Eye (tissue), 1 donor: ENCODE data around the gene FAM171A2.
"Not testable (repeated sequence)": the region's sequence is repeated elsewhere in the genome, so short reads cannot be mapped to it uniquely, and the experiment has no call there.

Experiments used
- DNase-seq: peaks from one replicate; pipeline ENCODE4 v3.0.0-alpha.2; 2015

The FAM171A2 gene

DNA sequence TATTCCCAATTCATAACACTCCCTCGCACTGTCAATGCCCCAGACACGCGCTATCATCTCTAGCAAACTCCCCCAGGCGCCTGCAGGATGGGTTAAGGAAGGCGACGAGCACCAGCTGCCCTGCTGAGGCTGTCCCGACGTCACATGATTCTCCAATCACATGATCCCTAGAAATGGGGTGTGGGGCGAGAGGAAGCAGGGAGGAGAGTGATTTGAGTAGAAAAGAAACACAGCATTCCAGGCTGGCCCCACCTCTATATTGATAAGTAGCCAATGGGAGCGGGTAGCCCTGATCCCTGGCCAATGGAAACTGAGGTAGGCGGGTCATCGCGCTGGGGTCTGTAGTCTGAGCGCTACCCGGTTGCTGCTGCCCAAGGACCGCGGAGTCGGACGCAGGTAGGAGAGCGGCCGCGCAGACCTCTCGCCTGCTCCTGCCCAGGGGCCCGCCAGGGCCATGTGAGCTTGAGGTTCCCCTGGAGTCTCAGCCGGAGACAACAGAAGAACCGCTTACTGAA, 18.7 kb downstream of the FAM171A2 start, which contains the start of gene GRN:
TSS of gene GRN (plus strand) at position 364 of the 515 bp plus-strand sequence. CDS start 3,863 bp downstream, outside the sequence.
- peak; percentile 100 for DNase-seq

DNA sequence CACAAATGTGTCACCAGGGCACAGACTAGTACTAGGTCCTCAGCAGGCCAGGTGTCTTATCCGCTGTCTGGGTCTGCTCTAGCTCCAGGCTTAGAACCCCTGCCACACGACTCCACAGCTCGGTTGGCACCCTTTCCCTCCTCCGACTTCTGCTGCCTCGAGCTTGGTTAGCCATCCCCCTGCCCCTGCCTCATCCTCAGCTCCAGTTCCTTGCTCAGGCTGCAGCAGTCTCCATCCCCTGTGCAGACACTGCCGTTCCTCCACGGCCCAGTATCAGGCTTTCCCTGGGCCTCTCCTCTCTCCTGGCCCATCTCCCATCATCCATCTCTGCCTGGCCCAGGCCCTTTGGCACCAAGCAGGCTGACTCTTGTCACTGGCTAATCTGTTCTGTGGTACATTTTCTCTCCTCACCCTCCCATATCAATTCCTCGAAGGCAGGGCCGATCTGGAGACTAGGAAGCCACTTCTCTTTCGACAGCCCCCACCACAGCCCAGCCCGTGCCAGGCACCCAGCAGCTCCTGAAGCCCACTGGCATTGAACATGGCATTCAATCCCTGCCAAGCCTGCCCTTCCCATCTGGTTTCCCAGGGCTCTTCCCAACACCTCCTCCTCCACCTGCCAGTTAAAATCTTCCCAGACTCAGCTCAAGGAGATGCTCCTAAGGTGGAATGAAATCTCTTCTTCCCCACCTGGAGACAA, 20.0 kb downstream of the FAM171A2 start:
- no peak for DNase-seq

DNA sequence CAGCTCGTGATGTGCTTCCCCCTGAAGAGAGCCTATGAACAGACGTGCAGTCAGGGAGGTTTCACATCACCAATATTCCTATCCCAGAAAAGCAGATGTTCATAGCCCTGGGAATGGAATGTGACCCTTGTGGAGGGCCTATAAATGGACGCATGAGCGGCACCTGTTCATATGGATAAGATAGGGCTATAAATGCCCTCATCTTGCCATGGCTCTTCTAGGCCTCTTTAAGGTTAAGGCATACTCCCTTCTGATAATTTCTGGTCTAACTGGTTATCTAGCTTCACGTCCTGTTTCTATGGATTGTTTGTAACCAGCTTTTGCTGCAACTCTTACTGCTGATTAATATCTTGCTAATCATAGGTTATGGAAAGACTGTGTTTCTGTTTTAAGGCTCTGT, 23.1 kb downstream of the FAM171A2 start:
- DNase-seq: not testable (repeated sequence)

DNA sequence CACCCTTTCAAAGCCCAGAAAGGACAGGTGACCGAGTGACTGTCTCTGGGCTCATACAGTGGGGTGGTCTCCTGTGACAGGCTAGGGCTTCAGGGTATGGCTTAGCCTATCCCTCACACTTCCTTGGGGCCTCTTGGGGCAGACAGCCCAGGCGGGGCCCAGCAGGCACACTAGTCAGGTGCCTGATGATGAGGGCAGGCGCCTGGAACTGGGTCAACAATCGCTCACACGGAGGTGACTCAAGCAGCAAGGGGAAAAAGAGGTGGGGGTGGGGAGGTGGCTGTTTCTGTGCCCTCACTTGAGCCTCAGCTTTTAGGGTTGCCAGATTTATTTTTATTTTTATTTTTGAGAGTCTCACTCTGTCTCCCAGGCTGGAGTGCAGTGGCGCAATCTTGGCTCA, 25.0 kb downstream of the FAM171A2 start:
- no peak for DNase-seq

DNA sequence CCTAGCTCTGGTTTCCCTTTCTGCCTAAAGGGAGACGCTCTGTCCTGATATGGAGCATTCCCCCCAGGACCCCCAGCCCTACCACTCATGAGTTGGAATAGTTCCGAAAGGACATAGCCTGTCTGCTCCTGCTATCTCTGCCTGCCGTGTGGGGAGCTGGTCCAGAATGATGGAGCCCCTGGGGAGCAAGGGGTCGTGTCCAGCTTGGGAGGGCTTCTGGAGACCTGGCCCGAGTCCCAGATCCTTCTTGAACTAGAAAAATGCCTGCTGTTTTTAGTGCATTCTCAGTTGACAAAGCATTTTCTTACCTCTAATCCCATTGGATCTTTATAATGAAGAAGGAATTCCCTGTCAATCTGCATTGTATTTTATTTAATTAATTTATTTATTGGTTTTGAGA, 27.7 kb downstream of the FAM171A2 start:
- DNase-seq: no peak

DNA sequence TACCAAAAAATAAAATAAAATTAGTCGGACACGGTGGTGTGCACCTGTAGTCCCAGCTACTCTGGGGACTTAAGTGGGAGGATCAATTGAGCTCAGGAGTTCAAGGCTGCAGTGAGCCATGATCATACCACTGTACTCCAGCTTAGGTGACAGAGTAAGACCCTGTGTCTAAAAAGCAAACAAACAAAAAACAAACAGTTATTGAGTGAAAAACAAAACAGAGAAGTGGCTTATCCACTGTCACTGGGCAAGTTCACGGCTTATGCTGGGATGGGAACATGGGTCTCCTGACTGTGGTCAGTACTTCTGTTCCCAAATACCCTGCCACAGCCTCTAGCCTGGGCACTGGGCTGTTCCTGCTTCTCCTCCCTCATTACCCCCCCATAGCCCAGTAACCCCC, 28.1 kb downstream of the FAM171A2 start:
- DNase-seq: no peak

DNA sequence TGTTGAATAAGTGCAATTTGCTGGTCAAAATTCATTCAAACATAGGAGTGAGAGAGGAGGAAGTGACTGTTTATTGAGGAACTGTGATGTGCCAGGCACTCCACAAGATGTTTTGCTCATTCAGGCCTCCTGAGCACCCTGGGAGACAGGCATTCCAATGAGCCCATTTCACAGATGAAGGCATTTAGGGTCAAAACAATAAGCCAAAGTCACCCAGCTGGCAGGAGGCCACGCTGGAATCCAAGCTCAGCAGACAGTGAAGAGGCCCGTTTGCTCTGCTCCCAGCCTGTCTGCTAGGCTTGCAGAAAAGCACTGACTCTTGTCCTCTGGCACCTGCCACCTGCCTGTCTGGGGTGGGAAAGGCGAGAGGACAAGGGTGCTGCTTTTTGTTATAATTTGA, 28.9 kb downstream of the FAM171A2 start:
- DNase-seq: no peak

DNA sequence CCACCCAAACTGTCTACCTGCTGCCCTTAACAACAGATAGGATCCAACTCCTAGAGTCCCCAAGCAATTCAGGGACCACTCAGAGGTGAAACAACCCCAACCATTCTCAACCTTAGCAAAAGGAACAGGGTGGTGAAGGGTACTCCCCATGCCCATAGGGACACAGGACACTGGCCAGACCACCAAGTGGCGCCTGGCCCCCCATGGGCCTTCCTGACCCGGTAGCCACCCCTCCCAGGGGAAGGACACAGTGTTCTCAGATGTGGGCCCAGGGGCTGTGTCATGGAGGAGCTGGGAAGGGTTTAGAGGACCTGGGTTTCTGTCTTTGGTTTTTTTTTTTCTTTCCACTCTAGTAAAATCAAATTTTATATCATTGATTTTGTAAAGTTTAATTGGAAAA, 29.3 kb downstream of the FAM171A2 start:
- DNase-seq: no peak

DNA sequence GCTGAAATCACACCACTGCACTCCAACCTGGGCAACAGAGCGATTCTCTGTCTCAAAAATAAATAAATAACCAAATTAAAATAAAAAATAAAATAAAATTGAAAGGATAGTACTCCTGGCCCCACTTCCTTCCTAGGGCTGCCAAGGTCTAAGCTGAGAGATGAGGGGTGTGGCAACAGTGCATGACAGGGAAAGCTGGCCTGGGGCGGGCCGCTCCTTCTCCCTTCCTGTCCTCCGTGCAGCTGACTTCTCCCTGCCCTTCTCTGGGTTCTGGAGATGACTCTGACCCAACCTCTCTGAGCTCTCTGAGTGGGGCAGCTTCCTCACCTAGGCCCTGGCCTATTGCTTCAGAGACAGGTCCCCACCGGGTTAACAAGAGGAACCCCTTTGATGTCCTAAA, 30.3 kb downstream of the FAM171A2 start:
- no peak for DNase-seq

DNA sequence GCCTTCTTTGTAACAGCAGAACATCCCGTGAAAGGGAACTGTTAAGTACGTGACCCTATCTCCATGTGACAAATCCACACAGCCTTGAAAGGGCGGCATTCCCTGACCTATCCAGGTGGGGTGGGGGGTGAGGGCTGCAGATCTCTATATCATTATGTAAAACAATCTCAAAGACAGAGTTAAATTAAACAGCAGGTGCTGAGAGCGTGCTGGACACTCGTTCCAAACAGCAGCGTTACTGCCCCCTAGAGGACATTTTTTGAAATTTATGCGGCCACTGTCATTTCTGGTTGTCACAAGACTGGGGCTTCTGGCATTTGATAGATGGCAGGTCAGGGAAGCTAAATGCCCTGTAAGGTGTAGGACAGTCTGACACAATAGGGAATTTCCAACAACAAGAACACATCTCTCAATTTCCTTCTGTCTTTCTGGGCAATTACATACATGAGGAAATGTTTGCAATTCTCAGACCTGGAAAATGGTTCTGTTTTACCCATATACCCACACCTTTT, 32.3 kb downstream of the FAM171A2 start:
- peak; percentile 96 for DNase-seq

DNA sequence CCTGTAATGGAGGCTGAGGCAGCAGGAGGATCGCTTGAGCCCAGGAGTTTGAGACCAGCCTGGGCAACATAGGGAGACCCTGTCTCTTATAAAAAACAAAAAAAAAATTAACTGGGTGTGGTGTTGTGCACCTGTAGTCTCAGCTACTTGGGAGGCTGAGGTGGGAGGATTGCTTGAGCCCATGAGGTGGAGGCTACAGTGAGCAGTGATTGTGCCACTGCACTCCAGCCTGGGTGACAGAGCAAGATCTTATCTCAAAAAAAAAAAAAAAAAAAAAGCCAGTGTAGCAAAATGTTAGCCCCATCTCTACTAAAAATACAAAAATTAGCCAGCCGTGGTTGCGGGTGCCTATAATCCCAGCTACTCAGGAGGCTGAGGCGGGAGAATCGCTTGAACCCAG, 33.4 kb downstream of the FAM171A2 start:
- not testable (repeated sequence) for DNase-seq

DNA sequence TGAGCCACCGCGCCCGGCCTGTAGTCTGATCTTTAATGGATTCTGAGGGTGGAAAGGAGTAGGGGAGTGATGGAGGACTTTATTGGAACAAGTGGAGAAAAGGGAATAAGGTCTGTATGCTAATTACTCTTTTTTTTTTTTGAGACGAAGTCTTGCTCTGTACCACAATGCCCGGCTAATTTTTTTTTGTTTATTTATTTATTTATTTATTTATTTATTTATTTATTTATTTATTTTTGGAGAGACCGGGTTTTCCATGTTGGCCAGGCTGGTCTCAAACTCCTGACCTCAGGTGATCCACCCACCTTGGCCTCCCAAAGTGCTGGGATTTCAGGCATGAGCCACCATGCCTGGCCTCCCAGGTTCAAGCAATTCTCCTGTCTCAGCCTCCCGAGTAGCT, 34.1 kb downstream of the FAM171A2 start:
- not testable (repeated sequence) for DNase-seq

DNA sequence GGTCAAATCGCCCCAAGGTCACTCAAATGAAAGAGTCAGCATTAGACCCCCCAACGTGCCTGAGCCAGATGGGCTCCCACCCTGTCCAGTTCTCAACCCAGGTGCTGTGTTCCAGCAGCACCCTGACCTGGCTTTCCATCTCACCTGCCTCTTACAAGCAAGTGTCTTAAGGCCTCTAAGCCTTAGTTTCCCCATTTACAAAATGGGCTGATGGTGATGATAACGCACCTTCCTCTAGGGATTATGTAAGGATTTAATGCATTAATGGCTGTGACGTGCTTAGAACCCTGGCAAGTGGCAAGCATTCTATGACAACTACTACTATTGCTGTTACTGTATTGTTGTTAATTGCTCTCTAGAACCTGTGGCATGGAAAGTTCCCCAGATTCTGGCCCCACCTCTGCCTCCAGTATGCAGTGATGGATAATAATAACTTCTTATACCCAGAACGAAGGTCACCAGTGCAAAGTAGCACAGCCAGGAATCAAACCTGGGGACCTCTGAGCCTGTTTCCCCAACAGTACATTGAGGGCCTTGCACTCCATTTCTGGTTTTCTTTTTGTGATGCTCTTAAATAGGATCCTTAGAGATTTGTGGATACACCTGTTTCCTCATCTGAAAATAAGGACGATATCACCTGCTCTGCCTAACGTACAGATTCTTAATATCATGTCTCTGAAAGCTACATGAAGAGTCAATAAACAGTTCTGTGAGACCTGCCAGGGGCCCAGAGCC, 35.8 kb downstream of the FAM171A2 start:
- no peak for DNase-seq

DNA sequence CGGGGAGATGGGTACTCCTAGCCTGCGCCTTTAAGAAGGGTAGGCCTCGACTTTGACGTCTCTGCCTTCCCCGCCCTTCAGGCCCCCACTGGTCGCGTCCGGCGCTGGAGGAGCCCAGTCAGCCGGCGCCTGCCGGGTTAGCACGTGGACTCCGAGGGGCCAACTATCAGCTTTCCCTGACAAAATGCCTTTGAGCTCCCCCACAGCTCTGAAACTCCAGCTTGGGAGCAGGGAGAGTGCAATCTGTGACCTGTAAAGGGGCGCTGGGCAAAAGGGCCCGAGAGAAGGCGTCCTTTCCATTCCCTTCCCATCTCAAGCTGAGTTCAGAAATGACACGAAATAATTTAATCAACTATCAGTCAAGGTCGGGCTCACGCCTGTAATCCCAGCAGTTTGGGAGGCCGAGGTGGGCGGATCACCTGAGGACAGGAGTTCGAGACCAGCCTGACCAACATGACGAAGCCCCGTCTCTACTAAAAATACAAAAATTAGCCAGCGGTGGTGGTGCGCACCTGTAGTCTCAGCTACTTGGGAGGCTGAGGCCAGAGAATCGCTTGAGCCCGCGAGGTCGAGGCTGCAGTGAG, 36.7 kb downstream of the FAM171A2 start:
- peak; percentile 97 for DNase-seq

DNA sequence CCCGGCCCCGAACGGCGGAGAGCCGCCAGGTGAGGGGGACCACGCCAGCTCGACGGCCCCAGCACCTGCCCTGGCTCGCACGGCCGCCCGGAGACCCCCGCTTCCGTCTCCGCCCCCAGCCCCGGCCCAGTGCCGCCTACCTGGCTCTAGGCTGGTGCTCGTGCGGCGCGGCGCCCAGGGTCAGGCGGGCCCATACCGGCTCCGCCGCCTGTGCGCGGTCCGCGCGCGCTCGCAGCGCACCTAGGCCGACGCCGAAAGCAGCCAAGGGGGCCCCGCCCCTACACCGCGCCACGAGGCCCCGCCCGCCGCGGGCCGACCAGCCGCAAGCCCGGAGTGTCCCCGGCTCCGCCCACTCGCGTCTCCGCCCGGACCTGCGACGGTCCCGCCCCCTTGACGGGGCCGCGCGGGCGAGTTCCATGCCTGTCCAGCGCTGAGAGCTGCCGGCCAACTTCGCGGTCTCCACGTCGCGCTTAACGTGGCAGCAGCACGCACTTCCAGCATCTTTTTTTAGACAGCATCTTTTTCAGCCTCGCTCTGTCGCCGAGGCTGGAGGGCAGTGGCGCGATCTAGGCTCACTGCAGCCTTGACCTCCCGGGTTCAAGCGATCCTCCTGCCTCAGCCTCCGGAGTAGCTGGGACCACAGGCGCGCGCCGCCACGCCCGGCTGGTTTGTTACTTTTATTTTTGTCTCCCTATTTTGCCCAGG, 38.9 kb downstream of the FAM171A2 start, which contains the start of gene SLC25A39:
TSS of gene SLC25A39 (minus strand) at position 253 of the 705 bp plus-strand sequence. CDS start 1,261 bp downstream, outside the sequence.
- peak; percentile 97 for DNase-seq

DNA sequence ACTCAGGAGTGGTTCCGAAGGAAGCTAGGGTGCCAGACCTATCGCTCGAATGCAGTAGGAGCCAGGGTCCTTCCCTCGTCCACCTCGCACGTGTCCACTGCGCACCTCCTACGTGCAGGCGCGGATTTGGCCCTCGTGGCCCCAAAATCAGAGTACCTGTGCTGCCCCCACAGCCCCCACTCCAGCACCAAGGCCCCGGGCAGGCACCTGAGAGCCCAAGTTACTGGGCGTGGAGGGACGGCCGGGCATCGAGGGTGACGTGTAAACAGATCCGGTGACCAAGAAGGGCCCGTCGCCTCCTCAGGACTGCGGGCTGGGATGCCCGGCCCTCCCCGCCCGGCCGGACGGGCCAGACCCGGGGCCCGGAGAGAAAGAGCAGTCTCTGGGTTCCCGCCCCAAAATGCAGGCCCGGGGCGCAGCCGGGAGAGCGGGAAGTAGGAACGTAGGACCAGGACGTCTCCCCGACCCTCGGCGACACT, 39.5 kb downstream of the FAM171A2 start:
- no peak for DNase-seq

DNA sequence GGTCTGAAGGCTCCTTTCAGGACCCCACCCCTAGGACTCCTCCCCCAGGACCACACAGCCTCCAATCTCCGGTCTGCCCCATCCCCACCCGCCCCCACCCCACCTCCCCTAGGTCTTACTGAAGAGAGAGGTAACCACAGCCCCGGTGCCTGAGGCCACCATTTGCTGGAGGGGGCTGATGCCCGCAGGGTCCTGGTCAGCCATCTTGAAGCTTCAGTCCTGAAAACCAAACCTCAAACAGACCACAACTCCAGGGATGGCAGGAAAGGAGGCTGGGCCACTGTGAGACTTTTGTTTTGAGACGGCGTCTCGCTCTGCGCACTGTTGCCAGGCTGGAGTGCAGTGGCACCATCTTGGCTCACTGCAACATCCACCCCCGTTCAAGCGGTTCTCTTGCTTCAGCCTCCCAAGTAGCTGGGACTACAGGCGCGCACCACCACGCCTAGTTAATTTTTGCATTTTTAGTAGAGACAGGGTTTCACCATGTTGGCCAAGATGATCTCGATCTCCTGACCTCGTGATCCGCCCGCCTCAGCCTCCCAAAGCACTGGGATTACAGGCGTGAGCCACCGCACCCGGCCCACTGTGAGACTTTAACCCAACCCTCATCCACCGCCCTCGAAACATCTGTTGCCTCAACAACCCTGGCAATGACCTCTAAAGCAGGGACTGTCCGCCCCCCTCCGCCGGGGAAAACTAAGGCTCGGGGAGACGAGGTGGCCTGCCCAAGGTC, 40.1 kb downstream of the FAM171A2 start:
- DNase-seq: no peak

DNA sequence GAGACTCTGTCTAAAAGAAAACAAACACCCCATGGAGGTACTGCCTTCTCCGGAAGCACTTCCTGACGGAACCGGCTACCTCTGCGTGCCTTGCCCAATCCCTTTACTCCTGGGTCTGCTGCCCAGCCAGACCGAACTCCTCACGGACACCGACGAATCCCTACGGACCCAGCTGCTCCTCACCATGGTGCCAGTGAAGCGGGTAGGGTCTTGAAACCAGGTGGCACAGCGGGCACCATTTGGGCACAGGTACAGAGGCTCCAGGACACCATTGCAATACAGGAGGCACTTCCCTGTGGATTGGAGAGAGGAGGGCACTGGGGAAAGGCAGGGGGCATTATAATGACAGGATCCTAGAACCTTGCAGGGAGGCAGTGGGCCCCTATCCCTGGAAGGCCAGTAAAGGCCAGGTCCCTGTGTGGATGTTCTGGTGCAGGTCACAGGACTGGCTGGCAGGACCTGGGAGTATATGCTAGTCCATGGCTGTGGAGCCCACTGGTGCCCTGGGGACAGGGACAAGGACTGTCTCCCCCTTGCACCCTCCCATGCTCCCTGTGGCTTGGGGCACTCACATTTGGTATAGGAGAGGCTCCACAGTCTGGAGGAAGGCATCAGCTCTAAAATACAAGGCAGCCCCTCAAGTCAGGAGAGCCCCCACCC, 41.3 kb downstream of the FAM171A2 start:
- no peak for DNase-seq

DNA sequence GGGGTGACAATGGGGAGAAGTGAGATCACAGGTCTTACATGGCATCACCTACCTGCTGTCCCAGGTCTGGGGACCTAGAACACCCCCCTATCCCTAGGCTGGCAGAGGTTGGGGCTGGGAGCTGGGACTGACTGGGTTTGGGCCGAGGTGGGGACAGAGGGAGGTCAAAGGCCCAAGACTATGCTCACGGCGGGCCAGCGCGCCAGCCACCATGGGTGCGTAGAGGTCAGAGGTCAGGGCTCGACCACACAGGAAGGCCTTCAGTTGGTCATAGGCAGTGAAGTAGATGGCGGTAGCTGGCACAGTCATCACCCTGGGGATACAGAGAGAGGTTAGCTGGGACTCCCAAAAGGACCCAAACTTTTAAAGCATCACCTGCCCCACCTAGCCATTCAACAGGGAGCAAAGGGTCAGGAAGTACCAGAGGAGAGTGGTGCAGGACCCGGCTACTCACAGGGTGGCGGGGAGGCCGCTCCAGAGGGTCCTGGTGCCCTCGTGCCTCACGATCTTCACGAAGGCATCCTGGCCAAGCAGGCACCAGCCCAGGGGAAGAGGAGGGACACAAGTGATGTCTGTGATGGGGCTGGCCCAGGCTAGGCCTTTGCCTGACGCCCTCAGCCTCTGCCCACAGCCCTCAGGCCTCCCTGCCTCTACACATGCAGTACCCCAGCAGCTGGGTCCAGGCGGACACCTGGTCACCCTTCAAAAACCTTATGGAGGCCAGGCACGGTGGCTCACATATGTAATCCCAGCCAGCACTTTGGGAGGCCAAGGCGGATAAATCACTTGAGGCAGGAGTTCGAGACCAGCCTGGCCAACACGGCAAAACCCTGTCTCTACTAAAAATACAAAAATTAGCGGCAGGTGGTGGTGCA, 42.2 kb downstream of the FAM171A2 start:
- DNase-seq: no peak

DNA sequence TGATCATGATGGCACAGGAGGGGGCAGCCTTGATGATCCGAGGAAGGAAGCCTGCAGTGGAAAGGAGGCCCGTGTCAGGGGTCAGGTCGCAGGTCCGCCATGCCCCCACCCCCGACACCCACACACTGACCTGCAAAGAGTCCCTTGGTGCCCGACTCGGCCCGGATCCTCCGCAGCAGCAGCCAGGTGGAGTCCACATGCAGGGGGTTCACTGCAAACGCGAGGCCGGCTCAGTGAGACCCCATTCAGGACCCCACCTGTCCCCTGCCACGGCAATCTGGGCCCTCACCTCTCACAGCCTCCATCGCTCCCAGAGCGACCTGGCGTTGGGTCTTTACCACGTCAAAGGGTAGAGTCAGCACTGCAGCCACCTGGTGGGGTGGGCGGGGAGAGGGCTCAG, 43.6 kb downstream of the FAM171A2 start:
- DNase-seq: no peak
